ENCODE data around the gene IQCE.

GRCh38 chr7:2617325-2617905, 58.6 kb downstream of the IQCE start:
- TF ChIP-seq PKNOX1 (IDR thresholded peaks at IDR 0.05) (no peak), TARDBP (IDR thresholded peaks at IDR 0.05) (no peak), NFRKB (IDR thresholded peaks at IDR 0.05) (no peak), ARNT (IDR thresholded peaks at IDR 0.05) (no peak), ZNF384 (IDR thresholded peaks at IDR 0.05) (no peak), CTBP1 (IDR thresholded peaks at IDR 0.05; ENCODE audit: borderline replicate concordance) (no peak), FOXK2 (IDR thresholded peaks at IDR 0.05) (no peak), ELF4 (IDR thresholded peaks at IDR 0.05) (no peak)
